Measurements from ENCODE around the gene MAML3. TPM values are rescaled to one million over a fixed set of nuclear protein-coding genes. Genes with fewer than 3 reads are reported as not detected.

MAML3 gene
- total RNA-seq, 1 experiment from 2014 or later: 0.89 TPM

DNA sequence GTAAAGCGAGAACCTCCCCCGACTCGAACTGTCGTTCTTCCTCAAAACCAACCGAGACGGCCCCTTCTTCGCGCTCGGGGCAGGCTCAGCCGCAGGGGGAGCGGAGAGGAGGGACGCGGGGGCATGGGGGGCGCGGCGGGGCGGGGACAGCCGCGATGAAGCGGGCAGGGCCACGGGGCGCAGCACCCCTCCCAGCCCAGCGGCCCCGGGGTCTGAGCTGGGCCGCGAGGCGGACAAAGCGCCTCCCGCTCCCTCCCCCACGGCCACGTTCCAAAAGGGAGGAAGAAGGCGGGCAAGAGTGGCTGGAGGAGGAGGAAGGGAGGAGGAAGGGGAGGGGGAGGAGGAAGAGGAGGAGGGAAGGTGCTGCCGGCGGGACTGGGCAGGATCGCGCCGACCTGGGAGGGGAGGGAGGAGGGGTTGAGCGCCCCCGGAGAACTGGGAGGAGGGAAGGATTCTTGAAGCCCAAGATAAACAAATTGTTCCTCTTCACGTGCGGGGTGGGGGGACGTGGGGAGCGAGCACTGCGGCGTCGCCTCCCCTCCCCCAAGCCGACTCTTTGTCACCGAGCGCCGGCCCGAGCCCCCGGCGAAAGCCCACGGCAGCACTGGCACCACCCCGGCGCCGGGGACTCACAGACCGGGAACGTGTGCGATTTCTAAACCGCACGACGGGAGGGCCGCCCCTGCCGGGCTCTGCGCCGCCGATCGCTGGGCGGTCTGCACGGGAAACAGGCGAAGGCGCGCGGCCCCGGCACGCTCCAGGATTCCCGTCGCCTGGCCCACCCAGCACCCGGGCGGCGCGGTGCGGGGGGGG, 2.9 kb downstream of the MAML3 start:
- Mint-ChIP-seq H3K9me3 (ENCODE audit: unreplicated experiment) (no peaks in the 10 kb centered on the region), H3K4me1 (ENCODE audit: insufficient read depth, unreplicated experiment) (no peaks in the 10 kb centered on the region), H3K36me3 (ENCODE audit: insufficient read depth, unreplicated experiment) (no peaks in the 10 kb centered on the region), H3K4me3 (ENCODE audit: unreplicated experiment) (peak overlapping the region; percentile 95), H3K27ac (ENCODE audit: low read depth, unreplicated experiment) (peak overlapping the region; percentile 86), H3K27me3 (ENCODE audit: insufficient read depth, unreplicated experiment) (no peaks in the 10 kb centered on the region)
- intact Hi-C loops (cut with micrococcal nuclease): loop anchor here (1.0 to 5.0 kb wide), 7 partner anchors 54 to 549 kb away; no protein-coding TSS in a partner anchor
- ChIA-PET CTCF (interaction anchor here (0.6 to 1.8 kb wide), 12 partner anchors 11 to 493 kb away, joined by 3 to 7 read pairs (median 4); no protein-coding TSS in a partner anchor), POLR2A (interaction anchor here (0.6 to 5.1 kb wide), 39 partner anchors 9 to 1067 kb away, joined by 3 to 82 read pairs (median 5); partner anchors contain the start of genes MGST2, SCOC, SETD7 and TBC1D9)
- BruUV-seq (replicated peaks): no TSS peak
- TF ChIP-seq, protein P1, sequence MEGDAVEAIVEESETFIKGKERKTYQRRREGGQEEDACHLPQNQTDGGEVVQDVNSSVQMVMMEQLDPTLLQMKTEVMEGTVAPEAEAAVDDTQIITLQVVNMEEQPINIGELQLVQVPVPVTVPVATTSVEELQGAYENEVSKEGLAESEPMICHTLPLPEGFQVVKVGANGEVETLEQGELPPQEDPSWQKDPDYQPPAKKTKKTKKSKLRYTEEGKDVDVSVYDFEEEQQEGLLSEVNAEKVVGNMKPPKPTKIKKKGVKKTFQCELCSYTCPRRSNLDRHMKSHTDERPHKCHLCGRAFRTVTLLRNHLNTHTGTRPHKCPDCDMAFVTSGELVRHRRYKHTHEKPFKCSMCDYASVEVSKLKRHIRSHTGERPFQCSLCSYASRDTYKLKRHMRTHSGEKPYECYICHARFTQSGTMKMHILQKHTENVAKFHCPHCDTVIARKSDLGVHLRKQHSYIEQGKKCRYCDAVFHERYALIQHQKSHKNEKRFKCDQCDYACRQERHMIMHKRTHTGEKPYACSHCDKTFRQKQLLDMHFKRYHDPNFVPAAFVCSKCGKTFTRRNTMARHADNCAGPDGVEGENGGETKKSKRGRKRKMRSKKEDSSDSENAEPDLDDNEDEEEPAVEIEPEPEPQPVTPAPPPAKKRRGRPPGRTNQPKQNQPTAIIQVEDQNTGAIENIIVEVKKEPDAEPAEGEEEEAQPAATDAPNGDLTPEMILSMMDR (IDR thresholded peaks at IDR 0.05; ENCODE audit: unreplicated experiment): no peak
- peak; percentile 95 for DNase-seq (ENCODE audit: unreplicated experiment)

DNA sequence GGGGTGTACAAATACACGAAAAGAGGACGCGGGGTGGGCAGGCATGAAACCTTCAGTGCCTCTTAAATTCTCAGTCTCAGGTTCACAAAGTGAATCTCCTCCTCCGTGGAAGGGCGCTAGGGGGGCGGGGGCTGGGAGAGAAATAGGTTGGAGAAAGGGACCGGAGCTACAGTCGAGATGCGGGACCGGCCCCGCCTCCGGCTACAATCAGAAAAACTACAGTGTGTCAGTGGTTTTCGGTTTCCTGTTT, 3.4 kb downstream of the MAML3 start:
- peak overlapping the region; percentile 95 for H3K4me3 Mint-ChIP-seq (ENCODE audit: unreplicated experiment)
- BruUV-seq (replicated peaks): no TSS peak
- H3K27ac Mint-ChIP-seq (ENCODE audit: low read depth, unreplicated experiment): peak overlapping the region; percentile 86
- intact Hi-C loops (cut with micrococcal nuclease): loop anchor here (1.0 to 5.0 kb wide), 6 partner anchors 53 to 548 kb away; no protein-coding TSS in a partner anchor
- DNase-seq (ENCODE audit: unreplicated experiment): no peak
- no peaks in the 10 kb centered on the region for H3K36me3 Mint-ChIP-seq (ENCODE audit: insufficient read depth, unreplicated experiment)
- TF ChIP-seq, protein P1 (IDR thresholded peaks at IDR 0.05; ENCODE audit: unreplicated experiment): no peak
- H3K27me3 Mint-ChIP-seq (ENCODE audit: insufficient read depth, unreplicated experiment): no peaks in the 10 kb centered on the region
- no peaks in the 10 kb centered on the region for H3K9me3 Mint-ChIP-seq (ENCODE audit: unreplicated experiment)
- no peaks in the 10 kb centered on the region for H3K4me1 Mint-ChIP-seq (ENCODE audit: insufficient read depth, unreplicated experiment)
- POLR2A ChIA-PET: interaction anchor here (0.6 to 5.1 kb wide), 37 partner anchors 9 to 1066 kb away, joined by 3 to 82 read pairs (median 5); partner anchors contain the start of genes MGST2, SCOC and SETD7
- CTCF ChIA-PET: interaction anchor here (0.6 to 1.8 kb wide), 10 partner anchors 91 to 493 kb away, joined by 3 to 5 read pairs (median 4); no protein-coding TSS in a partner anchor

DNA sequence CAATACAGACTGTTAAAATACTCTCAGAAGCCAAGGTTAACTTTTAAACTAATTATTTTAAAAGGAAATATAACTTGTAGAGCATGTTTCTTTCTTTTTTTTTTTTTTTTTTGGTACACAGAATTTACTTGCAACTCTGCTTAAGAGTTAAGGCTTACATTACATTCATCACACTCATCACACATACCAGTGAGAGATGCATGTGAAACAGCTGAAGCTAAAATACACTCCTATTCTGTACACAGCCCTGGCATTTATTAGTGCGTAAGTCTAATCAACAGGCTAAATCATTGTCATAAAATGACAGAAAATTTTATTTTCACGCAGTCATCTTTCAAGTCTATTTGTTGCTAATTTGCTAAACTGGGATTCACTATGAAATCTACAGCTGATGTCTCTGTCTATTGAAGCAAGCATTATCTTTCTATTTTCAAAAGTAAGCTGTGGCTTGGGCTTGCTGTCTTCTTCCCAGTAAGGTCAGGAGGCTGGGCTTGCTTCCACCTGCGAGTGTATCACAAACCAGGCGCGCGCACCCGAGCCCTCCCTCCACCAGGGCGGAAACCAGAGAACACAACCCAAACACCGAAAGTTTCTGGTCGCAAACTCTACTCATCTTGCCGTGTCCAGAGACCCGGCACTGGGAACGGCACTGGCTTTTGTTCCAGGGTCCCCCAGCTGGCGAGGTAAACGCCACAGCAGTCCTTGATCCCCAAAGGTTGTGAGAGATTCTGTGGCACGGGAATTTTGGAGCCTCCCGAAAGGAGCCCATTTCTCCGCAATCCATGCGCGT, 3.9 kb downstream of the MAML3 start:
- TSS peak; percentile 43 for BruUV-seq (replicated peaks)
- ChIA-PET CTCF (interaction anchor here (0.6 to 1.8 kb wide), 7 partner anchors 91 to 492 kb away, joined by 3 to 5 read pairs (median 4); no protein-coding TSS in a partner anchor), POLR2A (interaction anchor here (0.6 to 5.1 kb wide), 35 partner anchors 9 to 1066 kb away, joined by 3 to 82 read pairs (median 5); partner anchors contain the start of genes MGST2, SCOC and SETD7)
- DNase-seq (ENCODE audit: unreplicated experiment): peak; percentile 60
- no peaks in the 10 kb centered on the region for H3K27me3 Mint-ChIP-seq (ENCODE audit: insufficient read depth, unreplicated experiment)
- H3K9me3 Mint-ChIP-seq (ENCODE audit: unreplicated experiment): no peaks in the 10 kb centered on the region
- H3K36me3 Mint-ChIP-seq (ENCODE audit: insufficient read depth, unreplicated experiment): no peaks in the 10 kb centered on the region
- H3K4me1 Mint-ChIP-seq (ENCODE audit: insufficient read depth, unreplicated experiment): no peaks in the 10 kb centered on the region
- intact Hi-C loops (cut with micrococcal nuclease): loop anchor here (1.0 to 5.0 kb wide), 6 partner anchors 53 to 548 kb away; no protein-coding TSS in a partner anchor
- H3K4me3 Mint-ChIP-seq (ENCODE audit: unreplicated experiment): peak overlapping the region; percentile 95
- H3K27ac Mint-ChIP-seq (ENCODE audit: low read depth, unreplicated experiment): peak overlapping the region; percentile 86
- TF ChIP-seq, protein P1 (IDR thresholded peaks at IDR 0.05; ENCODE audit: unreplicated experiment): no peak
